PC-3 (cell line): ENCODE results near the gene TUSC2. TPM values are rescaled to one million over a fixed set of nuclear protein-coding genes. Genes with fewer than 3 reads are reported as not detected.

Experiments used
- ATAC-seq: fragments of 200-7000 bp; cut with Tn5 transposase; 2 replicates; pipeline ENCODE4 v1.9.1; 2020; ENCODE audit warnings: mild to moderate bottlenecking, moderate library complexity
- BruUV-seq: library from RNA; stranded (reverse); fragments of 400-500 nt; replicated peaks from 2 replicates; lab custom pipeline; 2021; lab: Mats Ljungman, UMichigan
- CTCF ChIA-PET: fragments of 300-600 bp; sonication (Branson Sonifier 250); formaldehyde crosslinking; loops from one replicate; lab custom pipeline; 2022; ENCODE audit warnings: antibody characterized with exemption; lab: Charles Lee
- POLR2A ChIA-PET: fragments of 300-600 bp; sonication (Branson Sonifier 250); formaldehyde crosslinking; loops from one replicate; lab custom pipeline; 2022; ENCODE audit warnings: antibody characterized with exemption; ENCODE audit not compliant: unreplicated experiment; lab: Charles Lee
- DNase-seq: peaks from one replicate; pipeline ENCODE4 v3.0.0-alpha.2; 2015
- H2AFZ ChIP-seq: fragments of 300-600 bp; sonication (generic); 2 replicates; pipeline ENCODE4 v1.6.0; 2016; ENCODE audit warnings: antibody characterized with exemption, low read length
- H3F3A ChIP-seq: fragments of 300-600 bp; sonication (generic); one replicate; pipeline ENCODE4 v1.6.0; 2017; ENCODE audit warnings: antibody characterized with exemption, low read length, control low read depth, mild to moderate bottlenecking; ENCODE audit not compliant: unreplicated experiment
- H3K27ac ChIP-seq: fragments of 300-600 bp; sonication (generic); 2 replicates; pipeline ENCODE4 v1.5.1; 2016; ENCODE audit warnings: mild to moderate bottlenecking, low read length
- H3K27me3 ChIP-seq: fragments of 300-600 bp; sonication (generic); 2 replicates; pipeline ENCODE4 v1.6.1; 2016; ENCODE audit warnings: low read length, mixed read lengths
- H3K36me3 ChIP-seq: fragments of 300-600 bp; sonication (generic); 2 replicates; pipeline ENCODE4 v1.6.1; 2016; ENCODE audit warnings: low read depth, mixed run types, low read length, mixed read lengths
- H3K4me1 ChIP-seq: fragments of 300-600 bp; sonication (generic); 2 replicates; pipeline ENCODE4 v1.5.1; 2016; ENCODE audit warnings: low read length; ENCODE audit not compliant: insufficient read depth
- H3K4me2 ChIP-seq: fragments of 300-600 bp; sonication (generic); 2 replicates; pipeline ENCODE4 v1.6.0; 2016; ENCODE audit warnings: low read length
- H3K4me3 ChIP-seq: fragments of 300-600 bp; sonication (generic); 2 replicates; pipeline ENCODE4 v1.5.1; 2016; ENCODE audit warnings: mild to moderate bottlenecking, low read length, mixed read lengths
- H3K79me2 ChIP-seq: fragments of 300-600 bp; sonication (generic); 2 replicates; pipeline ENCODE4 v1.6.1; 2017; ENCODE audit warnings: low read length, mixed read lengths
- H3K9ac ChIP-seq: fragments of 300-600 bp; sonication (generic); 2 replicates; pipeline ENCODE4 v1.6.0; 2016; ENCODE audit warnings: mild to moderate bottlenecking, low read length
- H3K9me2 ChIP-seq: fragments of 300-600 bp; sonication (generic); replicated peaks from 2 replicates; pipeline ENCODE4 v1.6.1; 2016; ENCODE audit warnings: mixed run types, low read length, mixed read lengths
- H3K9me3 ChIP-seq: fragments of 300-600 bp; sonication (generic); 2 replicates; pipeline ENCODE4 v1.6.1; 2016; ENCODE audit warnings: low read length, mixed read lengths
- H4K20me1 ChIP-seq: fragments of 300-600 bp; sonication (generic); 2 replicates; pipeline ENCODE4 v1.6.1; 2016; ENCODE audit warnings: low read length, mixed read lengths
- CTCF ChIP-seq: fragments of 300-600 bp; sonication (generic); conservative IDR thresholded peaks from 2 replicates; pipeline ENCODE4 v1.5.1; 2017; ENCODE audit warnings: antibody characterized with exemption, low read depth, mild to moderate bottlenecking, low read length
- EZH2 ChIP-seq: fragments of 300-600 bp; sonication (generic); IDR thresholded peaks from one replicate; pipeline ENCODE4 v1.6.1; 2017; ENCODE audit warnings: antibody characterized with exemption, mild to moderate bottlenecking, low read length; ENCODE audit not compliant: unreplicated experiment
- EZH2phosphoT487 ChIP-seq: fragments of 300-600 bp; sonication (generic); IDR thresholded peaks from 2 replicates; pipeline ENCODE4 v1.6.1; 2018; ENCODE audit warnings: mild to moderate bottlenecking, antibody characterized with exemption, low read length, borderline replicate concordance
- intact Hi-C: fragments of 100-400 bp; cut with micrococcal nuclease; formaldehyde crosslinking; loops from 2 replicates; pipeline ENCODE4 v1.9.0; 2023
- total RNA-seq: library from RNA; depleted of rRNA; stranded (reverse); fragments of >200 nt; gene quantifications from 2 replicates; pipeline ENCODE4 v1.2.3, GENCODE V29; 2014

The TUSC2 gene
- total RNA-seq, 1 experiment from 2014 or later, result 143 TPM

DNA sequence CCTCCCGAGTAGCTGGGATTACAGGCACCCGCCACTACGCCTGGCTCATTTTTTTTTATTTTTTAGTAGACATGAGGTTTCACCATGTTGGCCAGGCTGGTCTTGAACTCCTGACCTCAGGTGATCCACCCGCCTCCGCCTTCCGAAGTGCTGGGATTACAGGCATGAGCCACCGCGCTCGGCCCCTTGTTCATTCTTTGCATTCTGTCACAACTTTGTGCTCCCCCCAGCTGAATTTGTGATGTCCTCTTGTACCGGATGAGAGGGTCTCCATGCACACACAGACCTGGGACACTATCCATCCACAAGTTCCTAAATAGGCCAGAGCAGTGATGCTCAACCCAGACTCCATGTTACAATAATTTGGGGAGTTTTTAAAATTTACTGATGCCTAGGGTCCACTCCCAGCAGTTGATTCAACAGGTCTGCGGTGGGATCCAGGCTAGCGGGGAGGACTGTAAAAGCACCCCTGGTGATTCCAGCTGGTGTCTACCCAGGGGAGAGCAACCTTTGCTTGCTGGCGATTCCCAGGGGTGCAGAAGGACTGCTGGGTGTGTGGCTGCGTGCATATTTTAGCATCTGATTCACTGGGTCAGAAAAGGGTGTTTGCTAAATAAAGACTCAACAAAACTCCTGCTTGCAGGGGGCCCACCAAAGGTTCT, 11.6 kb upstream of the TUSC2 start:
- ATAC-seq, result no peak
- CTCF ChIA-PET, result no interaction called here
- Histone ChIP-seq H3K4me2 (no peak overlapping the region), H3K4me3 (no peak overlapping the region), H3K79me2 (peaks cover 25% of the 10 kb centered on the region), H4K20me1 (peaks cover 5% of the 10 kb centered on the region; the same call in 1 of the 2 replicates), H3K9ac (no peak overlapping the region), H3K9me2 (no peaks in the 10 kb centered on the region), H3K27me3 (no peaks in the 10 kb centered on the region), H2AFZ (no peak overlapping the region), H3K9me3 (no peaks in the 10 kb centered on the region), H3F3A (no peaks in the 10 kb centered on the region), H3K27ac (no peak overlapping the region), H3K4me1 (peaks cover 23% of the 10 kb centered on the region), H3K36me3 (no peaks in the 10 kb centered on the region; the same call in 1 of the 2 replicates)
- BruUV-seq, result no TSS peak
- intact Hi-C loops, result no loop called here
- TF ChIP-seq EZH2phosphoT487 (no peak), CTCF (no peak), EZH2 (no peak)
- POLR2A ChIA-PET, result interaction anchor here (0.7 kb wide), 1 partner anchor 158 kb away, joined by 28 read pairs; no protein-coding TSS in a partner anchor
- DNase-seq, result no peak

DNA sequence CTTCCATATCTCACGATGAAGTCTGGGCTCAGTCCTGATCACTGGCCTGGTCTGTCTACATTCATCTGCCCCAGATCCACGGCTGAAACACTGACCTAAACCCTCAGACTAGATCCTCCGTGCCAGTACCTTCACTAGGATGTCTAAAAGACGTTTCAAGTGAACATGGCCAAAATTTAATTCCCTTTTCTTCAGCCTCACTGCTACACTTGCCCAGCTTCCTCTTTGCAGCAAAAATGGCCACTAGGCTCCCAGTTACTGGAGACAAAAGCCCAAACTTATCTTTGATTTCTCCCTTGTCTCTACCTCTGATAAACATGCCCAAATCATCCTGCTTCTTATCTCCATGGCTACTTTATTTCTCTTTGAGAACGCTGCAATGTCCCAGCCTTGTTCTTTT, 10.9 kb upstream of the TUSC2 start:
- no TSS peak for BruUV-seq
- H4K20me1 ChIP-seq, result peaks cover 11% of the 10 kb centered on the region; the same call in 1 of the 2 replicates
- DNase-seq, result no peak
- H3K27me3 ChIP-seq, result no peaks in the 10 kb centered on the region
- no peaks in the 10 kb centered on the region for H3K9me2 ChIP-seq
- H2AFZ ChIP-seq, result no peak overlapping the region
- H3K27ac ChIP-seq, result no peak overlapping the region
- no peak overlapping the region for H3K4me2 ChIP-seq
- no peak overlapping the region for H3K9ac ChIP-seq
- H3K9me3 ChIP-seq, result no peaks in the 10 kb centered on the region
- no peak for TF ChIP-seq CTCF
- TF ChIP-seq EZH2phosphoT487, result no peak
- no peak for TF ChIP-seq EZH2
- ChIA-PET CTCF (interaction anchor here (0.7 kb wide), 1 partner anchor 11 kb away, joined by 5 read pairs; the partner anchor contains the start of gene NPRL2), POLR2A (interaction anchor here (0.7 kb wide), 1 partner anchor 157 kb away, joined by 28 read pairs; no protein-coding TSS in a partner anchor)
- intact Hi-C loops, result no loop called here
- peaks cover 32% of the 10 kb centered on the region for H3K79me2 ChIP-seq
- H3F3A ChIP-seq, result no peaks in the 10 kb centered on the region
- H3K36me3 ChIP-seq, result no peaks in the 10 kb centered on the region; the same call in 1 of the 2 replicates
- H3K4me3 ChIP-seq, result no peak overlapping the region
- ATAC-seq, result no peak
- H3K4me1 ChIP-seq, result peaks cover 29% of the 10 kb centered on the region
